HCT116 (cell line): ENCODE data around the gene IL36RN. TPM values are rescaled to one million over a fixed set of nuclear protein-coding genes. Genes with fewer than 3 reads are reported as not detected.
A peak's percentile ranks its signal among the peaks of the same experiment; 100 is the strongest.

ENCODE experiments used
- ATAC-seq: fragments of 200-7000 bp; cut with Tn5 transposase; 2 replicates; pipeline ENCODE4 v1.9.1; 2020; ENCODE audit warnings: mild to moderate bottlenecking, moderate library complexity
- BruUV-seq: library from RNA; stranded (reverse); fragments of 400-500 nt; replicated peaks from 2 replicates; lab custom pipeline; 2021; lab: Mats Ljungman, UMichigan
- CTCF ChIA-PET: fragments of 300-600 bp; sonication (Branson Sonifier 250); formaldehyde crosslinking; loops from one replicate; lab custom pipeline; 2021; ENCODE audit warnings: antibody characterized with exemption; lab: Charles Lee
- POLR2A ChIA-PET: fragments of 300-600, 350-600 bp; sonication (Branson Sonifier 250); formaldehyde crosslinking; loops from one replicate; lab custom pipeline; 2021; ENCODE audit warnings: antibody characterized with exemption; lab: Charles Lee
- RAD21 ChIA-PET, 2 experiments: fragments of 300-600 bp; sonication (Branson Sonifier 250); formaldehyde crosslinking; loops; one replicate each; lab custom pipeline; 2023; ENCODE audit warnings: low total read pairs in 2 of 2; ENCODE audit not compliant: uncharacterized antibody in 2 of 2, unreplicated experiment in 2 of 2, low non-redundant PET in 1 of 2; lab: Charles Lee
- DNase-seq: peaks from one replicate; pipeline ENCODE4 v3.0.0-alpha.2; 2010; ENCODE audit warnings: low read depth, low spot score
- H2AFZ ChIP-seq: fragments of 200-600 bp; shearing (Covaris generic), sonication (generic); 2 replicates; pipeline ENCODE4 v1.6.1; 2017; ENCODE audit warnings: low read depth, mixed run types, mixed read lengths, antibody characterized with exemption, low read length; ENCODE audit not compliant: poor library complexity, severe bottlenecking
- H3K27ac ChIP-seq: 2 replicates; pipeline ENCODE4 v1.5.1; 2012; ENCODE audit warnings: low read depth, low read length
- H3K27me3 ChIP-seq: fragments of 200-600 bp; sonication (generic); 2 replicates; pipeline ENCODE4 v1.6.1; 2016; ENCODE audit warnings: mixed run types, low read length, mixed read lengths; ENCODE audit not compliant: insufficient read depth
- H3K36me3 ChIP-seq, 2 experiments: fragments of 200-500 bp in 1 of 2; fragments of 200-600 bp in 1 of 2; sonication (Bioruptor generic) in 1 of 2; sonication (generic) in 1 of 2; 2 replicates each; pipeline versions ENCODE4 v1.5.1 to v1.6.1; 2014 to 2016; ENCODE audit warnings: low read length in 2 of 2, inconsistent platforms in 1 of 2, mixed read lengths in 1 of 2, mixed run types in 1 of 2; ENCODE audit not compliant: insufficient read depth in 2 of 2, control insufficient read depth in 1 of 2
- H3K4me1 ChIP-seq, 2 experiments: fragments of 200-600 bp in 1 of 2; sonication (generic) in 1 of 2; 2 replicates each; pipeline versions ENCODE4 v1.5.1 to v1.6.1; 2012 to 2017; ENCODE audit warnings: low read length in 2 of 2, inconsistent platforms in 1 of 2, mild to moderate bottlenecking in 1 of 2, mixed read lengths in 1 of 2, mixed run types in 1 of 2, moderate library complexity in 1 of 2; ENCODE audit not compliant: insufficient read depth in 2 of 2, control insufficient read depth in 1 of 2
- H3K4me2 ChIP-seq: fragments of 200-600 bp; sonication (generic); 2 replicates; pipeline ENCODE4 v1.6.1; 2017; ENCODE audit warnings: mixed run types, low read length, mixed read lengths
- H3K4me3 ChIP-seq, 2 experiments: fragments of 200-600 bp in 1 of 2; sonication (generic) in 1 of 2; replicated peaks in 1 of 2; 2 replicates each; pipeline ENCODE4 v1.5.1; 2011 to 2016; ENCODE audit warnings: low read length in 2 of 2, control low read depth in 1 of 2, low read depth in 1 of 2, mild to moderate bottlenecking in 1 of 2, mixed read lengths in 1 of 2, mixed run types in 1 of 2
- H3K79me2 ChIP-seq: fragments of 200-600 bp; sonication (generic); 2 replicates; pipeline ENCODE4 v1.6.1; 2017; ENCODE audit warnings: mild to moderate bottlenecking, mixed run types, low read length, moderate library complexity, mixed read lengths; ENCODE audit not compliant: insufficient read depth
- H3K9ac ChIP-seq: fragments of 200-600 bp; sonication (generic); 2 replicates; pipeline ENCODE4 v1.6.1; 2016; ENCODE audit warnings: low read length, mixed read lengths
- H3K9me2 ChIP-seq: fragments of 200-600 bp; sonication (generic), shearing (Covaris generic); 2 replicates; pipeline ENCODE4 v1.6.1; 2017; ENCODE audit warnings: mixed run types, mild to moderate bottlenecking, moderate library complexity; ENCODE audit not compliant: insufficient read depth
- H3K9me3 ChIP-seq, 2 experiments: fragments of 200-500 bp in 1 of 2; fragments of 200-600 bp in 1 of 2; sonication (Bioruptor generic) in 1 of 2; sonication (generic) in 1 of 2; 2 replicates each; pipeline ENCODE4 v1.6.1; 2014 to 2017; ENCODE audit warnings: low read length in 2 of 2, mixed read lengths in 2 of 2, inconsistent platforms in 1 of 2, low read depth in 1 of 2, mild to moderate bottlenecking in 1 of 2, mixed run types in 1 of 2, moderate library complexity in 1 of 2; ENCODE audit not compliant: control insufficient read depth in 1 of 2, insufficient read depth in 1 of 2
- H4K20me1 ChIP-seq: fragments of 200-600 bp; sonication (generic), shearing (Covaris generic); 2 replicates; pipeline ENCODE4 v1.6.1; 2017; ENCODE audit warnings: mixed run types, mild to moderate bottlenecking, moderate library complexity; ENCODE audit not compliant: insufficient read depth
- ATF3 ChIP-seq: IDR thresholded peaks from 2 replicates; pipeline ENCODE4 v1.6.1; 2012
- CEBPB ChIP-seq: IDR thresholded peaks from 2 replicates; pipeline ENCODE4 v1.6.1; 2012; ENCODE audit warnings: low read depth
- CTCF ChIP-seq, 3 experiments: fragments of 200-600 bp in 1 of 3; sonication (generic) in 1 of 3; IDR thresholded peaks in 2 of 3; conservative IDR thresholded peaks in 1 of 3; 2 replicates each; pipeline ENCODE4 v1.5.1; 2012 to 2017; ENCODE audit warnings: low read depth in 2 of 3, low read length in 2 of 3, antibody characterized with exemption in 1 of 3, borderline replicate concordance in 1 of 3, control low read depth in 1 of 3, mild to moderate bottlenecking in 1 of 3, mixed read lengths in 1 of 3, mixed run types in 1 of 3, moderate library complexity in 1 of 3; ENCODE audit not compliant: insufficient read depth in 1 of 3
- EGR1 ChIP-seq: IDR thresholded peaks from 2 replicates; pipeline ENCODE4 v1.6.1; 2012; ENCODE audit warnings: low read depth
- ELF1 ChIP-seq: IDR thresholded peaks from 2 replicates; pipeline ENCODE4 v1.6.1; 2012; ENCODE audit warnings: low read depth, borderline replicate concordance
- EZH2 ChIP-seq: fragments of 200-600 bp; sonication (generic); IDR thresholded peaks from 2 replicates; pipeline ENCODE4 v1.6.1; 2017; ENCODE audit warnings: antibody characterized with exemption, mixed run types
- JUND ChIP-seq: IDR thresholded peaks from 2 replicates; pipeline ENCODE4 v1.6.1; 2012
- MAX ChIP-seq: IDR thresholded peaks from 2 replicates; pipeline ENCODE4 v1.6.1; 2012
- POLR2A ChIP-seq: IDR thresholded peaks from 2 replicates; pipeline ENCODE4 v1.7.0; 2011; ENCODE audit warnings: borderline replicate concordance; ENCODE audit not compliant: insufficient read depth, insufficient read length; ENCODE audit errors: extremely low read depth
- POLR2AphosphoS5 ChIP-seq: IDR thresholded peaks from 2 replicates; pipeline ENCODE4 v1.6.1; 2011; ENCODE audit warnings: mild to moderate bottlenecking, low read depth, low read length, moderate library complexity
- RAD21 ChIP-seq: IDR thresholded peaks from 2 replicates; pipeline ENCODE4 v1.6.1; 2012; ENCODE audit warnings: low read depth, mild to moderate bottlenecking
- SIN3A ChIP-seq: IDR thresholded peaks from 2 replicates; pipeline ENCODE4 v1.6.1; 2012; ENCODE audit warnings: low read depth
- SP1 ChIP-seq: IDR thresholded peaks from 2 replicates; pipeline ENCODE4 v1.6.1; 2012; ENCODE audit warnings: low read depth
- SRF ChIP-seq: IDR thresholded peaks from 2 replicates; pipeline ENCODE4 v1.6.1; 2012; ENCODE audit warnings: low read depth
- intact Hi-C: fragments of 100-400 bp; cut with micrococcal nuclease; formaldehyde crosslinking; loops from 2 replicates; pipeline ENCODE4 v1.10.0; 2022
- total RNA-seq: library from RNA; stranded (reverse); gene quantifications from one replicate; pipeline ENCODE4 v1.2.1, GENCODE V29; 2021; ENCODE audit not compliant: unreplicated experiment

IL36RN gene
- total RNA-seq, 1 experiment from 2014 or later: not detected

GRCh38 chr2:113078350-113078839, 19.4 kb downstream of the IL36RN start:
- Histone ChIP-seq H3K27me3 (no peaks in the 10 kb centered on the region), H2AFZ (peak overlapping the region; percentile 37), H3K4me3 (no peak overlapping the region), H3K9me2 (no peaks in the 10 kb centered on the region), H3K79me2 (no peaks in the 10 kb centered on the region), H3K9ac (no peak overlapping the region), H3K27ac (no peak overlapping the region), H4K20me1 (no peaks in the 10 kb centered on the region), H3K4me2 (peak overlapping the region; percentile 48), H3K4me1 (peaks cover 12 to 26% of the 10 kb centered on the region in 2 experiments), H3K36me3 (no peaks in the 10 kb centered on the region), H3K9me3 (no peaks in the 10 kb centered on the region)
- no TSS peak for BruUV-seq
- peak; percentile 16; the same call in 1 of the 2 replicates for ATAC-seq
- POLR2A ChIA-PET: interaction anchor here (0.5 to 3.3 kb wide), 2 partner anchors 85 to 120 kb away, joined by 3 to 9 read pairs; no protein-coding TSS in a partner anchor
- RAD21 ChIA-PET: interaction anchor here in 1 of 2 experiments (2.0 kb wide), 1 partner anchor 126 kb away, joined by 7 read pairs; no protein-coding TSS in a partner anchor
- intact Hi-C loops: no loop called here
- CTCF ChIA-PET: interaction anchor here (0.8 to 2.4 kb wide), 7 partner anchors 10 to 126 kb away, joined by 3 to 16 read pairs (median 5); partner anchors contain the start of gene IL1F10
- peak; percentile 32 for DNase-seq
- TF ChIP-seq MAX (0 out of 2 replicates have a peak, but pooled peaks have one; percentile 26), SRF (no peak), ATF3 (no peak), POLR2A (no peak), SP1 (peak; percentile 26; the same call in 1 of the 2 replicates)

GRCh38 chr2:113079131-113079530, 20.1 kb downstream of the IL36RN start:
- H3K27ac ChIP-seq: no peak overlapping the region
- BruUV-seq: no TSS peak
- no peaks in the 10 kb centered on the region for H3K27me3 ChIP-seq
- ATAC-seq (peak; percentile 26; the same call in 1 of the 2 replicates), DNase-seq (no peak)
- H3K36me3 ChIP-seq: no peaks in the 10 kb centered on the region
- CTCF ChIA-PET: interaction anchor here (0.9 to 3.8 kb wide), 9 partner anchors 55 to 155 kb away, joined by 3 to 62 read pairs (median 8); no protein-coding TSS in a partner anchor
- intact Hi-C loops: no loop called here
- no peaks in the 10 kb centered on the region for H3K79me2 ChIP-seq
- no peaks in the 10 kb centered on the region for H3K9me2 ChIP-seq
- no peaks in the 10 kb centered on the region for H4K20me1 ChIP-seq
- no peak overlapping the region for H3K4me3 ChIP-seq
- H3K4me2 ChIP-seq: peak overlapping the region; percentile 48
- POLR2A ChIA-PET: interaction anchor here (3.3 kb wide), 1 partner anchor 120 kb away, joined by 9 read pairs; no protein-coding TSS in a partner anchor
- RAD21 ChIA-PET: interaction anchor here in 1 of 2 experiments (1.3 to 2.0 kb wide), 2 partner anchors 119 to 125 kb away, joined by 7 to 12 read pairs; no protein-coding TSS in a partner anchor
- no peaks in the 10 kb centered on the region for H3K9me3 ChIP-seq
- peaks cover 12 to 26% of the 10 kb centered on the region in 2 experiments for H3K4me1 ChIP-seq
- TF ChIP-seq SIN3A (no peak), RAD21 (no peak), MAX (no peak), CTCF (IDR thresholded peaks at IDR 0.05 in 2 of 3, conservative IDR thresholded peaks at IDR 0.05 in 1 of 3; ENCODE audit: borderline replicate concordance in 1 of 3, insufficient read depth in 1 of 3, low read depth in 2 of 3, low read length in 2 of 3) (no peak), ELF1 (no peak), CEBPB (no peak), SP1 (no peak), EGR1 (no peak), EZH2 (no peak), ATF3 (no peak), JUND (no peak), POLR2AphosphoS5 (no peak)
- no peak overlapping the region for H2AFZ ChIP-seq
- H3K9ac ChIP-seq: no peak overlapping the region
